Activated CD4-positive, alpha-beta T cell treated with anti-CD3 and anti-CD28 coated beads, Interleukin-10, Interleukin-2, amounts not matched to agents 100 ng/mL and 50 ng/mL, durations not matched to agents 16 hours and 8 hours (primary cell): Measurements from ENCODE around the gene THADA.
A peak's percentile ranks its signal among the peaks of the same experiment; 100 is the strongest.

Source experiments
- DNase-seq: peaks from one replicate; pipeline ENCODE4 v3.0.0-alpha.2; 2020

Gene THADA

GRCh38 chr2:43438858-43439655 is 156.8 kb downstream of the THADA start:
- no peak for DNase-seq

- no peak for DNase-seq
Observed at GRCh38 chr2:43438342-43438741, 157.5 kb downstream of the THADA start.

- DNase-seq = no peak
Observed at GRCh38 chr2:43437363-43437762, 158.5 kb downstream of the THADA start.

- DNase-seq = no peak
Observed at GRCh38 chr2:43436431-43436830, 159.4 kb downstream of the THADA start.

GRCh38 chr2:43435746-43436145 is 160.1 kb downstream of the THADA start:
- no peak for DNase-seq

GRCh38 chr2:43430489-43430888 is 165.3 kb downstream of the THADA start:
- DNase-seq = no peak

- DNase-seq = no peak
Observed at GRCh38 chr2:43429369-43429768, 166.5 kb downstream of the THADA start.

- no peak for DNase-seq
Observed at GRCh38 chr2:43427032-43427424, 168.8 kb downstream of the THADA start.

- DNase-seq = peak; percentile 96
Observed at GRCh38 chr2:43426305-43427031, 169.4 kb downstream of the THADA start.

- peak; percentile 30 for DNase-seq
Observed at GRCh38 chr2:43425659-43426058, 170.2 kb downstream of the THADA start.

- peak; percentile 69 for DNase-seq
Observed at GRCh38 chr2:43424262-43425207, 171.3 kb downstream of the THADA start.

- DNase-seq = no peak
Observed at GRCh38 chr2:43423941-43424261, 171.9 kb downstream of the THADA start.

GRCh38 chr2:43421194-43421593 is 174.6 kb downstream of the THADA start:
- no peak for DNase-seq

GRCh38 chr2:43420389-43420801 is 175.4 kb downstream of the THADA start:
- DNase-seq = no peak

GRCh38 chr2:43419876-43420275 is 176.0 kb downstream of the THADA start:
- no peak for DNase-seq

- DNase-seq = no peak
Observed at GRCh38 chr2:43419243-43419642, 176.6 kb downstream of the THADA start.

- DNase-seq = no peak
Observed at GRCh38 chr2:43418680-43419079, 177.2 kb downstream of the THADA start.

- no peak for DNase-seq
Observed at GRCh38 chr2:43417300-43417699, 178.5 kb downstream of the THADA start.

GRCh38 chr2:43415592-43415991 is 180.2 kb downstream of the THADA start:
- no peak for DNase-seq

GRCh38 chr2:43414586-43415135 is 181.2 kb downstream of the THADA start:
- DNase-seq = no peak

- DNase-seq = no peak
Observed at GRCh38 chr2:43414033-43414432, 181.8 kb downstream of the THADA start.

GRCh38 chr2:43412114-43412753 is 183.6 kb downstream of the THADA start:
- no peak for DNase-seq
